ENCODE results near the gene ATAD2B. TPM values are rescaled to one million over a fixed set of nuclear protein-coding genes. Genes with fewer than 3 reads are reported as not detected.

The ATAD2B gene
- total RNA-seq, 4 donors from 2014 or later = 7.3 to 18.1 (median 7.7) TPM

GRCh38 chr2:23827287-23827686 lies 99.6 kb downstream of the ATAD2B start:
- Histone ChIP-seq H3K27me3 (no peaks in the 10 kb centered on the region), H3K4me3 (no peak overlapping the region), H3K4me1 (peaks cover 0 to 5% of the 10 kb centered on the region in 2 donors), H3K27ac (no peak overlapping the region), H3K36me3 (peaks cover 0 to 3% of the 10 kb centered on the region in 2 donors), H3K9me3 (no peaks in the 10 kb centered on the region)
- ATAC-seq (no peak), DNase-seq (no peak)
- in situ Hi-C loops (cut with MboI; ENCODE audit: low sequenced_read_pairs in 4 of 4) (loop anchor here (10.0 to 25.0 kb wide), 2 partner anchors 258 to 260 kb away; partner anchors contain the start of genes TP53I3 (in 4 of the 4) and SF3B6 (in 1 of the 4)), intact Hi-C loops (cut with DNase I; ENCODE audit: low total_unique reads) (no loop called here)
- TF ChIP-seq POLR2A (IDR thresholded peaks at IDR 0.05) = no peak
- no peak for TF ChIP-seq CTCF (IDR thresholded peaks at IDR 0.05 in 4 of 5, conservative IDR thresholded peaks at IDR 0.05 in 1 of 5)

GRCh38 chr2:23826771-23827170 lies 100.2 kb downstream of the ATAD2B start:
- intact Hi-C loops (cut with DNase I; ENCODE audit: low total_unique reads) (no loop called here), in situ Hi-C loops (cut with MboI; ENCODE audit: low sequenced_read_pairs in 4 of 4) (loop anchor here (10.0 to 25.0 kb wide), 2 partner anchors 258 to 261 kb away; partner anchors contain the start of genes TP53I3 (in 4 of the 4) and SF3B6 (in 1 of the 4))
- peaks cover 0 to 8% of the 10 kb centered on the region in 2 donors for H3K36me3 ChIP-seq
- DNase-seq = no peak
- H3K27me3 ChIP-seq = no peaks in the 10 kb centered on the region
- no peak overlapping the region for H3K4me3 ChIP-seq
- no peak overlapping the region for H3K27ac ChIP-seq
- peaks cover 0 to 5% of the 10 kb centered on the region in 2 donors for H3K4me1 ChIP-seq
- no peak for TF ChIP-seq POLR2A (IDR thresholded peaks at IDR 0.05)
- H3K9me3 ChIP-seq = no peaks in the 10 kb centered on the region
- ATAC-seq = no peak

- no peak overlapping the region for H3K4me3 ChIP-seq
- in situ Hi-C loops (cut with MboI; ENCODE audit: low sequenced_read_pairs in 4 of 4) (loop anchor here (10.0 to 25.0 kb wide), 2 partner anchors 259 to 261 kb away; partner anchors contain the start of genes TP53I3 (in 4 of the 4) and SF3B6 (in 1 of the 4)), intact Hi-C loops (cut with DNase I; ENCODE audit: low total_unique reads) (no loop called here)
- H3K9me3 ChIP-seq = no peaks in the 10 kb centered on the region
- TF ChIP-seq CTCF (IDR thresholded peaks at IDR 0.05 in 4 of 5, conservative IDR thresholded peaks at IDR 0.05 in 1 of 5) (no peak), POLR2A (IDR thresholded peaks at IDR 0.05) (no peak)
- no peak overlapping the region for H3K27ac ChIP-seq
- ATAC-seq = no peak
- H3K4me1 ChIP-seq = peaks cover 0 to 5% of the 10 kb centered on the region in 2 donors
- H3K36me3 ChIP-seq = peaks cover 0 to 10% of the 10 kb centered on the region in 2 donors
- DNase-seq = no peak
- H3K27me3 ChIP-seq = no peaks in the 10 kb centered on the region
Measured at GRCh38 chr2:23826040-23826439, 100.9 kb downstream of the ATAD2B start.

GRCh38 chr2:23824777-23825212 lies 102.1 kb downstream of the ATAD2B start:
- Histone ChIP-seq H3K9me3 (no peaks in the 10 kb centered on the region), H3K4me3 (no peak overlapping the region), H3K27ac (no peak overlapping the region), H3K36me3 (peaks cover 0 to 10% of the 10 kb centered on the region in 2 donors), H3K4me1 (peaks cover 0 to 5% of the 10 kb centered on the region in 2 donors), H3K27me3 (no peaks in the 10 kb centered on the region)
- DNase-seq = no peak
- TF ChIP-seq CTCF (IDR thresholded peaks at IDR 0.05 in 4 of 5, conservative IDR thresholded peaks at IDR 0.05 in 1 of 5) (peak; percentile 36 to 67 (median 58)), POLR2A (IDR thresholded peaks at IDR 0.05) (no peak)
- in situ Hi-C loops (cut with MboI; ENCODE audit: low sequenced_read_pairs in 4 of 4) (loop anchor here (10.0 to 25.0 kb wide), 2 partner anchors 260 to 263 kb away; partner anchors contain the start of genes TP53I3 (in 4 of the 4) and SF3B6 (in 1 of the 4)), intact Hi-C loops (cut with DNase I; ENCODE audit: low total_unique reads) (loop anchor here (2.0 kb wide), 1 partner anchor 260 kb away; the partner anchor contains the start of gene TP53I3)
- peak in 1 of 2 donors; percentile 60 for ATAC-seq

GRCh38 chr2:23823863-23824262 lies 103.1 kb downstream of the ATAD2B start:
- TF ChIP-seq CTCF (IDR thresholded peaks at IDR 0.05 in 4 of 5, conservative IDR thresholded peaks at IDR 0.05 in 1 of 5) (no peak), POLR2A (IDR thresholded peaks at IDR 0.05) (no peak)
- Histone ChIP-seq H3K4me3 (no peak overlapping the region), H3K27ac (no peak overlapping the region), H3K36me3 (peaks cover 0 to 10% of the 10 kb centered on the region in 2 donors), H3K9me3 (no peaks in the 10 kb centered on the region), H3K4me1 (peaks cover 0 to 5% of the 10 kb centered on the region in 2 donors), H3K27me3 (no peaks in the 10 kb centered on the region)
- ATAC-seq (no peak), DNase-seq (no peak)
- intact Hi-C loops (cut with DNase I; ENCODE audit: low total_unique reads) (loop anchor here (2.0 kb wide), 1 partner anchor 261 kb away; the partner anchor contains the start of gene TP53I3), in situ Hi-C loops (cut with MboI; ENCODE audit: low sequenced_read_pairs in 4 of 4) (loop anchor here in 3 of 4 donors (10.0 kb wide), 1 partner anchor 261 kb away; the partner anchor contains the start of gene TP53I3 (in 3 of the 3))

Data from gastrocnemius medialis (tissue), 4 donors.